Dedifferentiated amniotic fluid mesenchymal stem cell (primary cell): ENCODE data around the gene HOXA3.

ENCODE experiments used
- DNase-seq: peaks from one replicate; pipeline ENCODE4 v3.0.0-alpha.2; 2016; ENCODE audit errors: extremely low spot score

The HOXA3 gene

GRCh38 chr7:27103489-27104226, 48.7 kb downstream of the HOXA3 start:
- DNase-seq = no peak

- no peak for DNase-seq
Observed at GRCh38 chr7:27102581-27103442, 49.6 kb downstream of the HOXA3 start, which contains the start of gene HOXA2. Gene HOXA2 (minus strand): TSS chr7:27102683. CDS start chr7:27102500, 183 bp downstream.

GRCh38 chr7:27101957-27102580, 50.3 kb downstream of the HOXA3 start:
- no peak for DNase-seq

- no peak for DNase-seq
Observed at GRCh38 chr7:27101171-27101956, 51.0 kb downstream of the HOXA3 start.

- DNase-seq = no peak
Observed at GRCh38 chr7:27100694-27101170, 51.7 kb downstream of the HOXA3 start.

- no peak for DNase-seq
Observed at GRCh38 chr7:27099453-27100370, 52.7 kb downstream of the HOXA3 start.

- no peak for DNase-seq
Observed at GRCh38 chr7:27098578-27099451, 53.6 kb downstream of the HOXA3 start.

- DNase-seq = no peak
Observed at GRCh38 chr7:27097686-27098577, 54.5 kb downstream of the HOXA3 start.

GRCh38 chr7:27096768-27097514, 55.4 kb downstream of the HOXA3 start:
- DNase-seq = no peak

- DNase-seq = no peak
Observed at GRCh38 chr7:27095897-27096767, 56.3 kb downstream of the HOXA3 start, which contains the start of gene HOXA1. Gene HOXA1 (minus strand): TSS chr7:27096000. CDS start chr7:27095912, 88 bp downstream.

- no peak for DNase-seq
Observed at GRCh38 chr7:27095050-27095896, 57.1 kb downstream of the HOXA3 start.

GRCh38 chr7:27094304-27095049, 57.9 kb downstream of the HOXA3 start:
- DNase-seq = no peak

GRCh38 chr7:27093184-27093895, 59.0 kb downstream of the HOXA3 start:
- no peak for DNase-seq

GRCh38 chr7:27092819-27093110, 59.6 kb downstream of the HOXA3 start:
- no peak for DNase-seq
